Small intestine (tissue), 7 donors: ENCODE results near the gene ADAMTSL2. TPM values are rescaled to one million over a fixed set of nuclear protein-coding genes. Genes with fewer than 3 reads are reported as not detected.

Experiments
- DNase-seq, 2 donors: peaks; one replicate each; pipeline versions ENCODE4 v3.0.0 to v3.0.0-alpha.2; 2013
- FAIRE-seq: peaks from 2 replicates; lab custom pipeline; 2012; peaks lifted over from hg19 to GRCh38; lab: Jason Lieb, UNC
- H3K27ac ChIP-seq, 3 donors: one replicate each; pipeline ENCODE4 v1.5.1; 2013; ENCODE audit warnings: low read length in 2 of 3, mild to moderate bottlenecking in 2 of 3, control low read depth in 1 of 3, inconsistent platforms in 1 of 3, low read depth in 1 of 3, moderate library complexity in 1 of 3
- H3K27me3 ChIP-seq, 3 donors: one replicate each; pipeline ENCODE4 v1.6.1; 2013; ENCODE audit warnings: low read length in 3 of 3, inconsistent platforms in 1 of 3; ENCODE audit not compliant: control insufficient read depth in 3 of 3, insufficient read depth in 3 of 3
- H3K36me3 ChIP-seq, 3 donors: one replicate each; pipeline ENCODE4 v1.6.1; 2013; ENCODE audit warnings: low read length in 3 of 3, inconsistent platforms in 1 of 3, low read depth in 1 of 3, mild to moderate bottlenecking in 1 of 3, moderate library complexity in 1 of 3; ENCODE audit not compliant: control insufficient read depth in 3 of 3, insufficient read depth in 2 of 3
- H3K4me1 ChIP-seq, 3 donors: one replicate each; pipeline ENCODE4 v1.6.1; 2013; ENCODE audit warnings: low read length in 2 of 3, inconsistent platforms in 1 of 3, low read depth in 1 of 3, mild to moderate bottlenecking in 1 of 3, moderate library complexity in 1 of 3; ENCODE audit not compliant: control insufficient read depth in 3 of 3, insufficient read depth in 2 of 3
- H3K4me3 ChIP-seq, 3 donors: one replicate each; pipeline ENCODE4 v1.5.1; 2013; ENCODE audit warnings: low read length in 3 of 3, control low read depth in 1 of 3, inconsistent platforms in 1 of 3, low read depth in 1 of 3, mild to moderate bottlenecking in 1 of 3, moderate library complexity in 1 of 3
- H3K9me3 ChIP-seq, 2 donors: one replicate each; pipeline ENCODE4 v1.6.1; 2013; ENCODE audit warnings: low read depth in 1 of 2, low read length in 1 of 2; ENCODE audit not compliant: control insufficient read depth in 2 of 2, insufficient read depth in 1 of 2
- WGBS, 3 donors: extraction: QIAGEN DNeasy Blood & Tissue Kit; methylation state at CpG; one replicate each; pipeline ENCODE4 v1.1.7; 2013; 5-methylcytosine and 5-hydroxymethylcytosine counted together
- polyA plus RNA-seq, 4 donors: library from polyadenylated mRNA; stranded (reverse) in 3 of 4; unstranded in 1 of 4; fragments of 200-250 nt in 3 of 4; fragments of 120-200 nt in 1 of 4; gene quantifications; one replicate each; pipeline versions ENCODE4 v1.2.1 to v1.2.3, GENCODE V29; 2013
- donor health status: healthy with polysubstance abuse.
- donor health status: control.
- donor health status: control.
- donor health status: Bipolar disorder and iron deficiency.
- donor health status: healthy.

ADAMTSL2 gene
- polyA plus RNA-seq, 4 donors = 0.22 to 1.2 (median 0.43) TPM

DNA sequence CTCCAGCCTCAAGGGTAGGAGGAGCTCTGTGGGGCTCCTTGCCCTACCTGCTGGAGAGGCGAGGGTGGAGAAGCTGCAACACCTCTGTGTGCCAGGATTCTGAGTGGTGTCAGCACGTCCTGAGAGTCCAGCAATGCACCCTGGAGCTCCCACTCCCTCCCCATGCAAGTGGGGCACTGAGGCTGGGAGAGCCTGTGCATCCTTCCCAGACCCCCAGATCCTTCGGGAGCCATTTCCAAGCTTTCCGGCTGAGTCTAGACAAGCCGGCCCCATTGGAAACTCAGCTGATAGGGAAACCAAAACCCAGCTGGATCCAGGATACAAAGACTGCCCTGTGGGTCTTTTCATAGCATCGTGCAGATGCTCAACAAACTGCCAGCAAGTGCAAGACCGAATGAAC lies 72.9 kb downstream of the ADAMTSL2 start:
- H3K4me1 ChIP-seq = no peaks in the 10 kb centered on the region
- no peak for DNase-seq
- H3K9me3 ChIP-seq = no peaks in the 10 kb centered on the region
- WGBS, 3 donors = 42 to 60% (median 55%) methylated on average over 7 of the region's 7 CpGs
- H3K27ac ChIP-seq = no peak overlapping the region
- no peak overlapping the region for H3K4me3 ChIP-seq
- H3K27me3 ChIP-seq = peaks cover 0 to 38% (median 17%) of the 10 kb centered on the region in 3 donors
- FAIRE-seq = no peak
- H3K36me3 ChIP-seq = no peaks in the 10 kb centered on the region

DNA sequence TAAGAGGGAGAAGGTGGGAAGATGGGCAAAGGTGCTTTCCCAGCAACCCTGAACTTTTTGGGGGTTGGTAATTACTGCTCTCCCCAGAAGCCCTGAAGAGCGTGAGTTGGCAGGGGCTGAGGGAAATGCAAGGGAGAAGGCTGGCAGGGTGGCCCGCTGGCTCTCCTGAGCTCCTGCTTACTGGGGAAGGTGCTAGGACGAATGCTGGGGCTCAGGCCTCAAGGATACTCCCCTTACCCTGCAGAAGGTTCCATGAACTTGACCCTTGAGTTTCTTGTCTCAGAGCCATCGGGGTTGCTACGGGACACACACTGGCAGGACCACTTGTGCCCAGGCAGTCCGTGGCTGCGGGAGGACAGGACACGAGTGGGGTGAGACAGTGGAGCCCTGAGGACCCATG lies 73.5 kb downstream of the ADAMTSL2 start:
- peaks cover 0 to 35% (median 17%) of the 10 kb centered on the region in 3 donors for H3K27me3 ChIP-seq
- 77 to 81% (median 81%) methylated on average over 8 of the region's 8 CpGs for WGBS, 3 donors
- no peaks in the 10 kb centered on the region for H3K9me3 ChIP-seq
- FAIRE-seq (no peak), DNase-seq (no peak)
- no peaks in the 10 kb centered on the region for H3K36me3 ChIP-seq
- H3K27ac ChIP-seq = no peak overlapping the region
- no peaks in the 10 kb centered on the region for H3K4me1 ChIP-seq
- H3K4me3 ChIP-seq = no peak overlapping the region

DNA sequence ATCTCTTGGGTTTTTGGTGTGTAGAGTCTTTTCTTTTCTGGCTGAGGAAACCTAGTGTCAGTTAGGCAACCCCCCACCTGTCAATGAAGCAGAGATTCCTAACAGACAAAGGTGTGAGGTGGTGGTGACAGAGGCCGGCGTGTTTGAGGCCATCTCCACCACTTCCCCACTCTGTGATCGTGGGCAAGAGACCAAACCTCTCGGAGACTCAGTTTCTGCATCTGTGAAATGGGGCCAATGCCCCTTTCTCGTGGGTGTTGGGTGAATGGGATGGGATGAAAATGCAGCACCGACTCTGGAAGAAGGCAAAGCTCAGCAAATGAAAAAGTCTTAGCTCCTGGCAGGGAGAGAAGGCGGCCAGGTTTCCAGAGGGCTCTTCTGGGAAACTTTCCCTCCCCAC lies 73.9 kb downstream of the ADAMTSL2 start:
- H3K4me3 ChIP-seq = no peak overlapping the region
- FAIRE-seq (no peak), DNase-seq (no peak)
- H3K4me1 ChIP-seq = no peaks in the 10 kb centered on the region
- H3K27me3 ChIP-seq = peaks cover 0 to 32% (median 17%) of the 10 kb centered on the region in 3 donors
- no peaks in the 10 kb centered on the region for H3K36me3 ChIP-seq
- 68 to 78% (median 77%) methylated on average over 7 of the region's 7 CpGs for WGBS, 3 donors
- no peaks in the 10 kb centered on the region for H3K9me3 ChIP-seq
- no peak overlapping the region for H3K27ac ChIP-seq

DNA sequence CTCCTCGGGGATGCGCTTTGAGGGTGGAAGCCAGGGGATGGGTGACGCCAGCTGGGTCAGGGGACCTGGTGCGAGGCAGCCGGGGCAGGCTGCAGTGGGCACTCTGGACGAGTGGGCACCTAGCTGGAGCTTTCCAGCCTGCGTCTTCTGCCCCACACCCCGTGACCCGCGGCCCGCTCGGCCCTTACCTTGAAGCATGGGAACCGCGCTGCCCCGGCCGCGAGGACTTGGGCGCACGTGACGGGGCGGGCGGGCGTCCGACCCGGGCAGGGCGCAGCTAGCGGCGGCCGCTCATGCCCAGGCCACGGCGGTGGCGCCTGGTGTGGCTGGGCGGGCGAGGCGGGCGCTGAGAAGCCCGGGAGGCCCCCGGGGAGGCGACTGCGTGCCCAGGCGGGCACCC lies 74.4 kb downstream of the ADAMTSL2 start:
- no peak for FAIRE-seq
- H3K27me3 ChIP-seq = peaks cover 0 to 35% (median 17%) of the 10 kb centered on the region in 3 donors
- H3K27ac ChIP-seq = no peak overlapping the region
- no peaks in the 10 kb centered on the region for H3K4me1 ChIP-seq
- H3K36me3 ChIP-seq = no peaks in the 10 kb centered on the region
- WGBS, 3 donors = 13 to 26% (median 15%) methylated on average over 25 to 41 of the region's 41 CpGs
- no peaks in the 10 kb centered on the region for H3K9me3 ChIP-seq
- no peak for DNase-seq
- no peak overlapping the region for H3K4me3 ChIP-seq

DNA sequence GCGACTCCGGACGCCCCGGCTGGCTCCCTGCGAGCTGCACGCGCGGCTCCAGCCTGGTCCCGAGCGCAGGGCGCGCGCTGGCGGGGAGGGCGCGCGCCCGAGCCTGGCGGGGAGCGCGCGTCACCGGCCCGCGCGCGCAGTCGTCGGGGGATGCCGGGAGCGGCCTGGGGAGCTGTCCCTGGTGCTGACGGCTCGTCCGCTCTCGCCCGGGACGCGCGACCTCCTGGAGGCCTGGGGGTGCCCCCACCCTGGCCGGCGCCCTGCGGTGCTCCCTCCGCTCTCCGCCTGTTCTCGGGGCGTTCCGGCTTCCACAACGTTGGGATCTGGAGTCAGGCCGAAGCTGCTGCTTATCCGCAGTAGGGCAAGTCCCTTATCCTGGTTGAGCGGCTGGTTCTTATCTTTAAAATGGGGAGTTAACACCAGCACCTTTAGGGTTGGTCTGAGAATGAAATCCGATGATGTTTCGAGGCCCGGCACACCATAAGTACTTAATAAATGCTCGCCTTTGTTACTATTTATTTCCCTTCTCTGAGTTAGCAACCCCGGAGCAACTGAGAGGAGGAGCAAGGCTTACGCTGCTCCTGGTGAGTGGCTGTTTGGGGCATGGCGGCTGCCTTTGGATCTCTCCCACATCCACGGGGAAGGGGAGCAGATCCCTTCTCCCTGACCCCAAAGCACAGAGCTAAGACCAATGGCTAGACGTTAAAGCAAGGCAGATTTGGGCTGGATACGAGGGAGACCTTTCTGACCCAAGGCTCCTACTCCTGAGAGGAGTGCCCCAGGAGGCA lies 75.0 kb downstream of the ADAMTSL2 start, which contains the start of gene FAM163B:
Gene FAM163B, minus strand, starts transcription at position 79 of the 788 bp plus-strand sequence. CDS start 29,166 bp downstream, outside the sequence.
- H3K9me3 ChIP-seq = no peaks in the 10 kb centered on the region
- H3K4me1 ChIP-seq = no peaks in the 10 kb centered on the region
- FAIRE-seq = no peak
- H3K36me3 ChIP-seq = no peaks in the 10 kb centered on the region
- H3K27ac ChIP-seq = no peak within 1 kb of the TSS
- 11 to 33% (median 21%) methylated on average over 17 to 61 of the region's 61 CpGs for WGBS, 3 donors
- H3K4me3 ChIP-seq = no peak within 1 kb of the TSS
- peaks cover 0 to 37% (median 18%) of the 10 kb centered on the region in 3 donors for H3K27me3 ChIP-seq
- DNase-seq = peak; percentile 6 to 75

DNA sequence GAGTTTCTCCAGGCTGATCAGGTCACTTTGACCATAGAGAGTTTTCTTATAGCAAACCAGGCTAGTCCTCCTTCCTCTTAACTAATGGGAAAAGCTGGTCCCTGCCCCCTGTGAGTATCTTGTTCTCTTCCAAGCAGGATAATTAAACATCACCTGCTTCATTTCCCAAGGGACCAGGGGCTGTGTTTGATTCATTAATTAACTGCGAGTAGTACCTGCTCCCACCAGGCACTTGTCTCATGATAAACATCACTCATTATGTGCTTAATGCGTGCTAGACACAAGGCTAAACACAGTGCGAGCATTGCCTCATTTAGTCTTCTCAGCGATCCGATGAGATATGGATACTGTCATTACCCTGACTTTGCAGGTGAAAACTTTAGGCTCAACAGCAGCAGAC lies 76.3 kb downstream of the ADAMTSL2 start:
- H3K36me3 ChIP-seq = no peaks in the 10 kb centered on the region
- FAIRE-seq = no peak
- no peak for DNase-seq
- no peaks in the 10 kb centered on the region for H3K9me3 ChIP-seq
- H3K27ac ChIP-seq = no peak overlapping the region
- H3K4me3 ChIP-seq = no peak overlapping the region
- H3K4me1 ChIP-seq = no peaks in the 10 kb centered on the region
- 79 to 80% (median 80%) methylated on average over 5 of the region's 5 CpGs for WGBS, 3 donors
- H3K27me3 ChIP-seq = peaks cover 0 to 42% (median 22%) of the 10 kb centered on the region in 3 donors

DNA sequence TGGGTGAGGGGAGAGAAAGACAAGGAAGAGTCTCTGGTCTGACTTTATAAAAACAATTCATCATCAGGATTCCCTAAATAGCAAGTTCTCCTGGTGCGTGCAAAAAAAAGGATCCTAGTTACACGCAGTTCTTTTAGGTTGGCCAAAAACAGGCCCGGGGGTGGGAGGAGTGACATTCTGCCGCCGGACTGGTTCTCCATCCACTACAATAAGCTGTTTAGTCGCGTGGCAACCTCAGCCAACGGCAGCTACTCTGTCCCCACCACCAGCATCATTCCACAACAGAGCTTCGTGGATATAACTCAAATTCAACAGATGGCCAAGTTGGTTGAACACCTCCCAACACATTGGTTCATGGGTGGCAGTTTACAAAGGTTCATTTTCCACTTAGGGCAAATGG lies 77.5 kb downstream of the ADAMTSL2 start:
- no peak overlapping the region for H3K4me3 ChIP-seq
- 77 to 86% (median 80%) methylated on average over 9 of the region's 9 CpGs for WGBS, 3 donors
- H3K9me3 ChIP-seq = no peaks in the 10 kb centered on the region
- no peaks in the 10 kb centered on the region for H3K4me1 ChIP-seq
- no peak for FAIRE-seq
- H3K27ac ChIP-seq = no peak overlapping the region
- no peaks in the 10 kb centered on the region for H3K36me3 ChIP-seq
- H3K27me3 ChIP-seq = peaks cover 0 to 43% (median 24%) of the 10 kb centered on the region in 3 donors
- DNase-seq = no peak

DNA sequence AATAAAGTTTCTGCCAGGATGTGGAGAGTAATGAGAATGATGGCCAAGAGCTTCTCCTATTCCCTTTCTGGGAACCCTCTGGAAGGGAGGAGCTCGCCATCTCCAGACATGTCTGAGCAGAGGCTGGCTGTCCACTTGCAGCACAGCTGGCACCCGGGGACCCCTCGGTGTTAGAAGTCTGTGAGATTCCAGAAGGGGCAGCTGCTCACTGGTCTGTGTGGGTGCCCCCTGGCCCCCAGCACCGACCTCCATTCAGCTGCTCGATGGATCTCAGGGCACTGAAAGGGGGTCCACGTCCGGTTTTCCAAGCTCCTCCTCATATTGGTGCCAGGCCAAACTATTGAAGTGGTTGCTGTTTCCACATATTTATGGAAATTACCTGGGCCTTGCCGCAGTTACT lies 78.3 kb downstream of the ADAMTSL2 start:
- 71 to 78% (median 77%) methylated on average over 8 of the region's 8 CpGs for WGBS, 3 donors
- DNase-seq = no peak
- FAIRE-seq = no peak
- H3K4me3 ChIP-seq = no peak overlapping the region
- no peaks in the 10 kb centered on the region for H3K9me3 ChIP-seq
- H3K27ac ChIP-seq = no peak overlapping the region
- H3K36me3 ChIP-seq = no peaks in the 10 kb centered on the region
- H3K4me1 ChIP-seq = no peaks in the 10 kb centered on the region
- peaks cover 0 to 42% (median 22%) of the 10 kb centered on the region in 3 donors for H3K27me3 ChIP-seq
